HG03457 (cell line): Measurements from ENCODE around the gene UMAD1.

Experiments used
- ATAC-seq: cut with Tn5 transposase; IDR thresholded peaks from one replicate; pipeline ENCODE4 v1.9.1; 2021; ENCODE audit warnings: moderate number of reproducible peaks; ENCODE audit not compliant: unreplicated experiment

Gene UMAD1

GRCh38 chr7:7688310-7688709, 47.8 kb downstream of the UMAD1 start:
- ATAC-seq: no peak

- no peak for ATAC-seq
Observed at GRCh38 chr7:7688956-7689355, 48.4 kb downstream of the UMAD1 start.

GRCh38 chr7:7693881-7694280, 53.3 kb downstream of the UMAD1 start:
- ATAC-seq: no peak

- ATAC-seq: no peak
Observed at GRCh38 chr7:7694542-7694941, 54.0 kb downstream of the UMAD1 start.

- ATAC-seq: no peak
Observed at GRCh38 chr7:7695111-7695817, 54.7 kb downstream of the UMAD1 start.

GRCh38 chr7:7696458-7697119, 56.0 kb downstream of the UMAD1 start:
- ATAC-seq: no peak

GRCh38 chr7:7698930-7699329, 58.4 kb downstream of the UMAD1 start:
- ATAC-seq: no peak

- ATAC-seq: no peak
Observed at GRCh38 chr7:7699380-7699779, 58.8 kb downstream of the UMAD1 start.

GRCh38 chr7:7699970-7700369, 59.4 kb downstream of the UMAD1 start:
- ATAC-seq: no peak

- no peak for ATAC-seq
Observed at GRCh38 chr7:7701527-7701926, 61.0 kb downstream of the UMAD1 start.

GRCh38 chr7:7702826-7703225, 62.3 kb downstream of the UMAD1 start:
- ATAC-seq: no peak

- ATAC-seq: no peak
Observed at GRCh38 chr7:7703427-7703826, 62.9 kb downstream of the UMAD1 start.

GRCh38 chr7:7704867-7705266, 64.3 kb downstream of the UMAD1 start:
- ATAC-seq: no peak

GRCh38 chr7:7705318-7705717, 64.8 kb downstream of the UMAD1 start:
- ATAC-seq: no peak

- peak; percentile 58 for ATAC-seq
Observed at GRCh38 chr7:7706101-7706511, 65.6 kb downstream of the UMAD1 start.

- ATAC-seq: no peak
Observed at GRCh38 chr7:7706556-7707172, 66.1 kb downstream of the UMAD1 start.

GRCh38 chr7:7707246-7707645, 66.7 kb downstream of the UMAD1 start:
- no peak for ATAC-seq

- ATAC-seq: no peak
Observed at GRCh38 chr7:7707806-7708205, 67.3 kb downstream of the UMAD1 start.

- no peak for ATAC-seq
Observed at GRCh38 chr7:7709291-7709690, 68.7 kb downstream of the UMAD1 start.

GRCh38 chr7:7710469-7710868, 69.9 kb downstream of the UMAD1 start:
- no peak for ATAC-seq

- ATAC-seq: no peak
Observed at GRCh38 chr7:7713730-7714129, 73.2 kb downstream of the UMAD1 start.

GRCh38 chr7:7718492-7718891, 77.9 kb downstream of the UMAD1 start, which contains the start of gene RPA3:
Gene RPA3 (minus strand): TSS chr7:7718607. CDS start chr7:7640418, 78,189 bp downstream.
- ATAC-seq: no peak
